ENCODE data around the gene CSPG4. TPM values are rescaled to one million over a fixed set of nuclear protein-coding genes. Genes with fewer than 3 reads are reported as not detected.

CSPG4 gene
- total and polyA plus RNA-seq, 10 of the 15 experiments (the other 5 are each of a cell fraction or from before 2014, with no cell fraction given): 0.02 to 2.2 (median 0.76) TPM

DNA sequence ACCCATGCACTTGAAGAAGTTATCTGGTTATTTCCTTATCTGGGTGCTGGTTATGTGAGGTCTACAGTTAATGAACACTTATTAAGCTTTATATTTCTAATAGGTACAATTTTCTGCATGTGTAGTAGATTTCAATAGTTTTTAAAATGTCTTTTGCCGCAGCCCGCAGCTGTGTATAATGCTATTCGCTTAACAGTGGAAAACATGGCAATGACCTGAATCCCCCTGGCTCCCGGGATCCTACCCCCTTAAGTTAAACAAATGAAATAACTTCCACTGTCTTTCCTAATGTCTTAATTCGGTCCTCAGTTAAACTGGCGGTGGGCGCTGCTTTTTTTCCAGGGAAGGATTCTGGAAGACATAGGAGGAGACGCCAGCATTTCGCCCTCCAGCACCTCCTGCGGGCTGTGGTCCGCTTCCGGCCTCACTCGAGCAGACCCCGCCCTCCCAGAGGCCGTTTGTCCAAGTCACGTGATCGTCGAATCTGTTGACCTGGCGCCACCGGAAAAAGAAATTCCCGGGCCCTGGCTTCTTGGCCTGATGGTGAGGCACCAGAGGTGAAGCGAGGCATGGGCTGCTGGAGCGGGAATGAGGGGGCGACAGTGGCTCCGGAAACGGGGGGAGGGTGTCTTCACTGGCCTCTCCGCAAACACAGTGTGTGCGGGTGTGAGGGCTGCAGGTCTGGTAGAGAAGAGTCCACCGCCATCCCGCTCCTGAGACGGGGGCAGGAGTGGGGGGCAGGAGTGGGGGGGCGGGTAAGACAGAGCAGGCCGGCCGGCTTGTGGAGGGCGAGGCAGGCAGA is 45.6 kb upstream of the CSPG4 start (continued):
- no peak for TF ChIP-seq HCFC1 (IDR thresholded peaks at IDR 0.05; ENCODE audit: low read length)
- TF ChIP-seq ETV6 (conservative IDR thresholded peaks at IDR 0.05 in 1 of 2, IDR thresholded peaks at IDR 0.05 in 1 of 2; ENCODE audit: borderline replicate concordance in 1 of 2, low read depth in 1 of 2): no peak
- peak; percentile 25; the same call in 1 of the 3 replicates for TF ChIP-seq POU2F2 (IDR thresholded peaks at IDR 0.05; ENCODE audit: borderline replicate concordance, low read depth, low read length)
- TF ChIP-seq, protein P1, sequence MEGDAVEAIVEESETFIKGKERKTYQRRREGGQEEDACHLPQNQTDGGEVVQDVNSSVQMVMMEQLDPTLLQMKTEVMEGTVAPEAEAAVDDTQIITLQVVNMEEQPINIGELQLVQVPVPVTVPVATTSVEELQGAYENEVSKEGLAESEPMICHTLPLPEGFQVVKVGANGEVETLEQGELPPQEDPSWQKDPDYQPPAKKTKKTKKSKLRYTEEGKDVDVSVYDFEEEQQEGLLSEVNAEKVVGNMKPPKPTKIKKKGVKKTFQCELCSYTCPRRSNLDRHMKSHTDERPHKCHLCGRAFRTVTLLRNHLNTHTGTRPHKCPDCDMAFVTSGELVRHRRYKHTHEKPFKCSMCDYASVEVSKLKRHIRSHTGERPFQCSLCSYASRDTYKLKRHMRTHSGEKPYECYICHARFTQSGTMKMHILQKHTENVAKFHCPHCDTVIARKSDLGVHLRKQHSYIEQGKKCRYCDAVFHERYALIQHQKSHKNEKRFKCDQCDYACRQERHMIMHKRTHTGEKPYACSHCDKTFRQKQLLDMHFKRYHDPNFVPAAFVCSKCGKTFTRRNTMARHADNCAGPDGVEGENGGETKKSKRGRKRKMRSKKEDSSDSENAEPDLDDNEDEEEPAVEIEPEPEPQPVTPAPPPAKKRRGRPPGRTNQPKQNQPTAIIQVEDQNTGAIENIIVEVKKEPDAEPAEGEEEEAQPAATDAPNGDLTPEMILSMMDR (IDR thresholded peaks at IDR 0.05 in 2 of 3, conservative IDR thresholded peaks at IDR 0.05 in 1 of 3; ENCODE audit: control insufficient read depth in 2 of 3, extremely low read depth in 1 of 3, insufficient read depth in 1 of 3, low read depth in 3 of 3, low read length in 3 of 3): peak in 1 of 3 experiments; percentile 9; a peak in 1 of 6 replicates
- TF ChIP-seq BMI1 (IDR thresholded peaks at IDR 0.05; ENCODE audit: borderline replicate concordance): no peak
- TF ChIP-seq, protein P2, sequence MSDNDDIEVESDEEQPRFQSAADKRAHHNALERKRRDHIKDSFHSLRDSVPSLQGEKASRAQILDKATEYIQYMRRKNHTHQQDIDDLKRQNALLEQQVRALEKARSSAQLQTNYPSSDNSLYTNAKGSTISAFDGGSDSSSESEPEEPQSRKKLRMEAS (IDR thresholded peaks at IDR 0.05; ENCODE audit: low read depth, low read length): no peak
- TF ChIP-seq RELB (IDR thresholded peaks at IDR 0.05; ENCODE audit: low read depth): peak; percentile 55; the same call in 1 of the 2 replicates
- TF ChIP-seq, protein P3, sequence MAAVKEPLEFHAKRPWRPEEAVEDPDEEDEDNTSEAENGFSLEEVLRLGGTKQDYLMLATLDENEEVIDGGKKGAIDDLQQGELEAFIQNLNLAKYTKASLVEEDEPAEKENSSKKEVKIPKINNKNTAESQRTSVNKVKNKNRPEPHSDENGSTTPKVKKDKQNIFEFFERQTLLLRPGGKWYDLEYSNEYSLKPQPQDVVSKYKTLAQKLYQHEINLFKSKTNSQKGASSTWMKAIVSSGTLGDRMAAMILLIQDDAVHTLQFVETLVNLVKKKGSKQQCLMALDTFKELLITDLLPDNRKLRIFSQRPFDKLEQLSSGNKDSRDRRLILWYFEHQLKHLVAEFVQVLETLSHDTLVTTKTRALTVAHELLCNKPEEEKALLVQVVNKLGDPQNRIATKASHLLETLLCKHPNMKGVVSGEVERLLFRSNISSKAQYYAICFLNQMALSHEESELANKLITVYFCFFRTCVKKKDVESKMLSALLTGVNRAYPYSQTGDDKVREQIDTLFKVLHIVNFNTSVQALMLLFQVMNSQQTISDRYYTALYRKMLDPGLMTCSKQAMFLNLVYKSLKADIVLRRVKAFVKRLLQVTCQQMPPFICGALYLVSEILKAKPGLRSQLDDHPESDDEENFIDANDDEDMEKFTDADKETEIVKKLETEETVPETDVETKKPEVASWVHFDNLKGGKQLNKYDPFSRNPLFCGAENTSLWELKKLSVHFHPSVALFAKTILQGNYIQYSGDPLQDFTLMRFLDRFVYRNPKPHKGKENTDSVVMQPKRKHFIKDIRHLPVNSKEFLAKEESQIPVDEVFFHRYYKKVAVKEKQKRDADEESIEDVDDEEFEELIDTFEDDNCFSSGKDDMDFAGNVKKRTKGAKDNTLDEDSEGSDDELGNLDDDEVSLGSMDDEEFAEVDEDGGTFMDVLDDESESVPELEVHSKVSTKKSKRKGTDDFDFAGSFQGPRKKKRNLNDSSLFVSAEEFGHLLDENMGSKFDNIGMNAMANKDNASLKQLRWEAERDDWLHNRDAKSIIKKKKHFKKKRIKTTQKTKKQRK (IDR thresholded peaks at IDR 0.05; ENCODE audit: low read depth, low read length): no peak
- peak; percentile 80; the same call in 1 of the 2 replicates for TF ChIP-seq ZBTB4 (CRISPR knock-in tag; IDR thresholded peaks at IDR 0.05)
- TF ChIP-seq SREBF1 (IDR thresholded peaks at IDR 0.05; ENCODE audit: low read length): no peak
- no peak for TF ChIP-seq CHD1 (IDR thresholded peaks at IDR 0.05; ENCODE audit: low read depth, low read length)
- TF ChIP-seq FOXK2 (IDR thresholded peaks at IDR 0.05): no peak
- TF ChIP-seq PML (IDR thresholded peaks at IDR 0.05; ENCODE audit: low read length): 0 out of 2 replicates have a peak, but pooled peaks have one; percentile 36
- TF ChIP-seq LARP7 (IDR thresholded peaks at IDR 0.05): no peak
- TF ChIP-seq DPF2 (IDR thresholded peaks at IDR 0.05): 0 out of 2 replicates have a peak, but pooled peaks have one; percentile 36
- TF ChIP-seq ATF2 (IDR thresholded peaks at IDR 0.05; ENCODE audit: low read length): no peak
